ENCODE data around the gene NEUROD2.

NEUROD2 gene

GRCh38 chr17:39641097-39641496 lies 33.4 kb upstream of the NEUROD2 start:
- Histone ChIP-seq H2AFZ (ENCODE audit: low read length) (no peak overlapping the region), H3K4me1 (ENCODE audit: low read length) (peaks cover 9% of the 10 kb centered on the region), H3K9ac (ENCODE audit: low read length) (no peak overlapping the region), H3K9me3 (replicated peaks; ENCODE audit: insufficient read depth, low read length) (no peaks in the 10 kb centered on the region), H3K27me3 (replicated peaks; ENCODE audit: insufficient read depth, low read length) (no peaks in the 10 kb centered on the region), H3F3A (ENCODE audit: insufficient read depth, low read length) (no peaks in the 10 kb centered on the region), H3K4me2 (ENCODE audit: low read depth, low read length) (no peak overlapping the region), H3K79me2 (ENCODE audit: low read length) (peaks cover 80% of the 10 kb centered on the region), H3K27ac (ENCODE audit: low read length) (no peak overlapping the region), H3K9me2 (replicated peaks; ENCODE audit: insufficient read depth, low read length) (no peaks in the 10 kb centered on the region), H3K4me3 (ENCODE audit: low read length) (no peak overlapping the region), H4K20me1 (ENCODE audit: insufficient read depth, low read length) (peaks cover 10% of the 10 kb centered on the region; the same call in 1 of the 2 replicates), H3K36me3 (replicated peaks; ENCODE audit: insufficient read depth, low read length) (no peaks in the 10 kb centered on the region)
- no peak for TF ChIP-seq EZH2 (optimal IDR thresholded peaks at IDR 0.05; ENCODE audit: low read depth, low read length)
- no peak for TF ChIP-seq CTCF (IDR thresholded peaks at IDR 0.05; ENCODE audit: low read length)
- no peak for TF ChIP-seq EZH2phosphoT487 (IDR thresholded peaks at IDR 0.05; ENCODE audit: low read length)
- no peak for DNase-seq

- Histone ChIP-seq H2AFZ (ENCODE audit: low read length) (no peak overlapping the region), H3K27ac (ENCODE audit: low read length) (no peak overlapping the region), H3K4me3 (ENCODE audit: low read length) (no peak overlapping the region), H3K4me2 (ENCODE audit: low read depth, low read length) (no peak overlapping the region), H3K9me2 (replicated peaks; ENCODE audit: insufficient read depth, low read length) (no peaks in the 10 kb centered on the region), H3K36me3 (replicated peaks; ENCODE audit: insufficient read depth, low read length) (no peaks in the 10 kb centered on the region), H3K27me3 (replicated peaks; ENCODE audit: insufficient read depth, low read length) (no peaks in the 10 kb centered on the region), H4K20me1 (ENCODE audit: insufficient read depth, low read length) (peaks cover 10% of the 10 kb centered on the region; the same call in 1 of the 2 replicates), H3K4me1 (ENCODE audit: low read length) (peaks cover 9% of the 10 kb centered on the region), H3K9ac (ENCODE audit: low read length) (no peak overlapping the region), H3K9me3 (replicated peaks; ENCODE audit: insufficient read depth, low read length) (no peaks in the 10 kb centered on the region), H3K79me2 (ENCODE audit: low read length) (peaks cover 79% of the 10 kb centered on the region), H3F3A (ENCODE audit: insufficient read depth, low read length) (no peaks in the 10 kb centered on the region)
- no peak for DNase-seq
- TF ChIP-seq EZH2 (optimal IDR thresholded peaks at IDR 0.05; ENCODE audit: low read depth, low read length) = no peak
- TF ChIP-seq CTCF (IDR thresholded peaks at IDR 0.05; ENCODE audit: low read length) = no peak
- no peak for TF ChIP-seq EZH2phosphoT487 (IDR thresholded peaks at IDR 0.05; ENCODE audit: low read length)
Observed at GRCh38 chr17:39640591-39641031, 32.9 kb upstream of the NEUROD2 start.

- Histone ChIP-seq H3F3A (ENCODE audit: insufficient read depth, low read length) (no peaks in the 10 kb centered on the region), H2AFZ (ENCODE audit: low read length) (no peak overlapping the region), H3K36me3 (replicated peaks; ENCODE audit: insufficient read depth, low read length) (no peaks in the 10 kb centered on the region), H3K4me2 (ENCODE audit: low read depth, low read length) (no peak overlapping the region), H3K9me2 (replicated peaks; ENCODE audit: insufficient read depth, low read length) (no peaks in the 10 kb centered on the region), H3K27ac (ENCODE audit: low read length) (no peak overlapping the region), H4K20me1 (ENCODE audit: insufficient read depth, low read length) (peaks cover 10% of the 10 kb centered on the region; the same call in 1 of the 2 replicates), H3K4me1 (ENCODE audit: low read length) (peaks cover 9% of the 10 kb centered on the region), H3K9ac (ENCODE audit: low read length) (no peak overlapping the region), H3K27me3 (replicated peaks; ENCODE audit: insufficient read depth, low read length) (no peaks in the 10 kb centered on the region), H3K9me3 (replicated peaks; ENCODE audit: insufficient read depth, low read length) (no peaks in the 10 kb centered on the region), H3K4me3 (ENCODE audit: low read length) (no peak overlapping the region), H3K79me2 (ENCODE audit: low read length) (peaks cover 74% of the 10 kb centered on the region)
- no peak for DNase-seq
- TF ChIP-seq CTCF (IDR thresholded peaks at IDR 0.05; ENCODE audit: low read length) = no peak
- TF ChIP-seq EZH2 (optimal IDR thresholded peaks at IDR 0.05; ENCODE audit: low read depth, low read length) = no peak
- no peak for TF ChIP-seq EZH2phosphoT487 (IDR thresholded peaks at IDR 0.05; ENCODE audit: low read length)
Observed at GRCh38 chr17:39639566-39640458, 32.1 kb upstream of the NEUROD2 start.

Measured in MM.1S (cell line).